Mesothelial cell of epicardium (in vitro differentiated cells): Measurements from ENCODE around the gene ABCF3. TPM values are rescaled to one million over a fixed set of nuclear protein-coding genes. Genes with fewer than 3 reads are reported as not detected.

Source experiments
- DNase-seq, 2 experiments: peaks; one replicate each; pipeline ENCODE4 v3.0.0; 2021; ENCODE audit warnings: low spot score in 2 of 2; ENCODE audit not compliant: unreplicated experiment in 2 of 2
- H3K27ac Mint-ChIP-seq: 2 replicates; pipeline ENCODE4 v1.8.0; 2021; ENCODE audit warnings: mixed read lengths
- H3K27me3 Mint-ChIP-seq: 2 replicates; pipeline ENCODE4 v1.8.0; 2021; ENCODE audit warnings: low read depth, mixed read lengths
- H3K36me3 Mint-ChIP-seq: 2 replicates; pipeline ENCODE4 v1.8.0; 2021; ENCODE audit warnings: mixed read lengths
- H3K4me1 Mint-ChIP-seq: 2 replicates; pipeline ENCODE4 v1.8.0; 2021; ENCODE audit warnings: mixed read lengths
- H3K4me3 Mint-ChIP-seq: 2 replicates; pipeline ENCODE4 v1.8.0; 2021; ENCODE audit warnings: mild to moderate bottlenecking, moderate library complexity, mixed read lengths
- H3K9me3 Mint-ChIP-seq: 2 replicates; pipeline ENCODE4 v1.8.0; 2021; ENCODE audit warnings: mixed read lengths
- CTCF ChIP-seq: fragments of 200-600 bp; sonication (generic); IDR thresholded peaks from one replicate; pipeline ENCODE4 v1.5.0; 2021; ENCODE audit warnings: antibody characterized with exemption; ENCODE audit not compliant: unreplicated experiment
- total RNA-seq: library from RNA; stranded (reverse); gene quantifications from 3 replicates; pipeline ENCODE4 v1.2.1, GENCODE V29; 2021

Gene ABCF3
- total RNA-seq, 1 donor from 2014 or later: 67.9 TPM

GRCh38 chr3:184235381-184236032 lies 49.5 kb downstream of the ABCF3 start:
- no peaks in the 10 kb centered on the region for H3K9me3 Mint-ChIP-seq
- no peak overlapping the region for H3K4me3 Mint-ChIP-seq
- no peak for DNase-seq
- peaks cover 64% of the 10 kb centered on the region for H3K27me3 Mint-ChIP-seq
- H3K27ac Mint-ChIP-seq: no peak overlapping the region
- H3K36me3 Mint-ChIP-seq: no peaks in the 10 kb centered on the region
- no peak for TF ChIP-seq CTCF
- peaks cover 7% of the 10 kb centered on the region for H3K4me1 Mint-ChIP-seq

GRCh38 chr3:184236033-184236410 lies 50.0 kb downstream of the ABCF3 start:
- no peak for DNase-seq
- Mint-ChIP-seq H3K27ac (no peak overlapping the region), H3K27me3 (peaks cover 61% of the 10 kb centered on the region), H3K4me3 (no peak overlapping the region), H3K36me3 (no peaks in the 10 kb centered on the region), H3K4me1 (peaks cover 5% of the 10 kb centered on the region), H3K9me3 (no peaks in the 10 kb centered on the region)
- no peak for TF ChIP-seq CTCF

GRCh38 chr3:184236636-184237035 lies 50.6 kb downstream of the ABCF3 start:
- H3K36me3 Mint-ChIP-seq: no peaks in the 10 kb centered on the region
- no peak overlapping the region for H3K4me3 Mint-ChIP-seq
- H3K27me3 Mint-ChIP-seq: peaks cover 55% of the 10 kb centered on the region
- no peak for DNase-seq
- no peak overlapping the region for H3K27ac Mint-ChIP-seq
- TF ChIP-seq CTCF: no peak
- H3K9me3 Mint-ChIP-seq: no peaks in the 10 kb centered on the region
- no peaks in the 10 kb centered on the region for H3K4me1 Mint-ChIP-seq

DNA sequence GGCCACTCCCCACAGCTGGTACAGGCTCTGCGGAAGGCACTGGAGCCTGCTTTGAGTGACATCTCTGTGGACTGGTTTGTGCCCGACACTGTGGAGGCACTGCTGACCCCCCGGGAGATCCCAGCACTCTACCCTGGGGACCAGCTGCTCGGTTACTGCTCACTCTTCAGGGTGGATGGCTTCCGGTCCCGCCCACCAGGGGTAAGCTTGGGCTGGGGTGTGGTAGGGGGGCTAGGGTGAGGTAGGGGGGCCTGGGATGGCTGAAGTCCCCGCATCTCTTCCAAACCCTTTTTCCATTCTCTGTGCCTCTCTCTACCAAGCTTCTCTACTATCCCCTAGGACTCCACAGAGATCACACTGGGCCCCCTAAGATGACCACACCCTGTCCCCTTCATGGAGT lies 51.2 kb downstream of the ABCF3 start:
- Mint-ChIP-seq H3K4me1 (no peaks in the 10 kb centered on the region), H3K27ac (no peak overlapping the region)
- TF ChIP-seq CTCF: no peak

GRCh38 chr3:184237807-184238206 lies 51.8 kb downstream of the ABCF3 start:
- Mint-ChIP-seq H3K27me3 (peaks cover 43% of the 10 kb centered on the region), H3K4me1 (no peaks in the 10 kb centered on the region), H3K4me3 (no peak overlapping the region)

More for the DNA sequence above, 51.2 kb downstream of the ABCF3 start:
- Mint-ChIP-seq H3K9me3 (no peaks in the 10 kb centered on the region), H3K27me3 (peaks cover 49% of the 10 kb centered on the region), H3K36me3 (peaks cover 2% of the 10 kb centered on the region), H3K4me3 (no peak overlapping the region)
- DNase-seq: no peak

More at GRCh38 chr3:184237807-184238206, 51.8 kb downstream of the ABCF3 start:
- Mint-ChIP-seq H3K9me3 (no peaks in the 10 kb centered on the region), H3K36me3 (peaks cover 7% of the 10 kb centered on the region), H3K27ac (no peak overlapping the region)
- no peak for DNase-seq
- TF ChIP-seq CTCF: no peak
